Central memory CD8-positive, alpha-beta T cell (primary cell): Measurements from ENCODE around the gene ZNF408.
"Not testable (repeated sequence)": the region's sequence is repeated elsewhere in the genome, so short reads cannot be mapped to it uniquely, and the experiment has no call there.

Experiments used
- ATAC-seq: fragments of 150-1000 bp; cut with Tn5 transposase; replicated peaks from 2 replicates; pipeline ENCODE4 v1.10.0; 2022; ENCODE audit warnings: mild to moderate bottlenecking, moderate FRiP score, moderate number of reproducible peaks; ENCODE audit not compliant: poor library complexity, severe bottlenecking; ENCODE audit errors: extremely low read depth
- DNase-seq, 2 donors: peaks; one replicate each; pipeline ENCODE4 v3.0.0; 2021; ENCODE audit warnings: low spot score in 2 of 2
- H3K27ac Mint-ChIP-seq: one replicate; pipeline ENCODE4 v1.8.0; 2022; ENCODE audit warnings: low read depth, mild to moderate bottlenecking, moderate library complexity, mixed read lengths
- H3K27me3 Mint-ChIP-seq: one replicate; pipeline ENCODE4 v1.8.0; 2022; ENCODE audit warnings: mixed read lengths
- H3K36me3 Mint-ChIP-seq: one replicate; pipeline ENCODE4 v1.8.0; 2022; ENCODE audit warnings: mild to moderate bottlenecking, moderate library complexity, mixed read lengths; ENCODE audit not compliant: insufficient read depth
- H3K4me1 Mint-ChIP-seq: one replicate; pipeline ENCODE4 v1.8.0; 2022; ENCODE audit warnings: mixed read lengths
- H3K4me3 Mint-ChIP-seq: one replicate; pipeline ENCODE4 v1.8.0; 2022; ENCODE audit warnings: mild to moderate bottlenecking, moderate library complexity, mixed read lengths
- H3K9me3 Mint-ChIP-seq: one replicate; pipeline ENCODE4 v1.8.0; 2022; ENCODE audit warnings: mixed read lengths

Gene ZNF408

GRCh38 chr11:46693597-46694012, 7.2 kb upstream of the ZNF408 start:
- H3K27me3 Mint-ChIP-seq, result no peaks in the 10 kb centered on the region
- H3K4me3 Mint-ChIP-seq, result no peak overlapping the region
- ATAC-seq, result no peak
- DNase-seq, result no peak
- peaks cover 31% of the 10 kb centered on the region for H3K4me1 Mint-ChIP-seq
- peaks cover 40% of the 10 kb centered on the region for H3K36me3 Mint-ChIP-seq
- H3K9me3 Mint-ChIP-seq, result no peaks in the 10 kb centered on the region
- no peak overlapping the region for H3K27ac Mint-ChIP-seq

GRCh38 chr11:46694072-46694471, 6.8 kb upstream of the ZNF408 start:
- Mint-ChIP-seq H3K9me3 (no peaks in the 10 kb centered on the region), H3K4me3 (no peak overlapping the region), H3K4me1 (peaks cover 35% of the 10 kb centered on the region), H3K36me3 (peaks cover 40% of the 10 kb centered on the region), H3K27me3 (no peaks in the 10 kb centered on the region), H3K27ac (no peak overlapping the region)
- DNase-seq, result no peak
- ATAC-seq, result no peak

GRCh38 chr11:46694607-46695006, 6.2 kb upstream of the ZNF408 start:
- Mint-ChIP-seq H3K4me3 (no peak overlapping the region), H3K27ac (no peak overlapping the region), H3K4me1 (peaks cover 38% of the 10 kb centered on the region), H3K9me3 (no peaks in the 10 kb centered on the region), H3K27me3 (no peaks in the 10 kb centered on the region), H3K36me3 (peaks cover 36% of the 10 kb centered on the region)
- ATAC-seq (no peak), DNase-seq (no peak)

- Mint-ChIP-seq H3K4me3 (no peak overlapping the region), H3K27ac (peak overlapping the region; percentile 69), H3K9me3 (no peaks in the 10 kb centered on the region), H3K4me1 (peaks cover 36% of the 10 kb centered on the region), H3K36me3 (peaks cover 33% of the 10 kb centered on the region), H3K27me3 (no peaks in the 10 kb centered on the region)
- DNase-seq (no peak), ATAC-seq (no peak)
Observed at GRCh38 chr11:46695345-46696211, 5.3 kb upstream of the ZNF408 start.

GRCh38 chr11:46696212-46696558, 4.6 kb upstream of the ZNF408 start:
- Mint-ChIP-seq H3K27me3 (no peaks in the 10 kb centered on the region), H3K27ac (peak overlapping the region; percentile 69), H3K4me1 (peaks cover 36% of the 10 kb centered on the region), H3K4me3 (no peak overlapping the region), H3K9me3 (no peaks in the 10 kb centered on the region), H3K36me3 (peaks cover 35% of the 10 kb centered on the region)
- DNase-seq (no peak), ATAC-seq (no peak)

GRCh38 chr11:46697303-46697702, 3.5 kb upstream of the ZNF408 start:
- Mint-ChIP-seq H3K4me1 (peaks cover 46% of the 10 kb centered on the region), H3K9me3 (no peaks in the 10 kb centered on the region), H3K27me3 (no peaks in the 10 kb centered on the region), H3K27ac (peak overlapping the region; percentile 77), H3K36me3 (peaks cover 28% of the 10 kb centered on the region), H3K4me3 (no peak overlapping the region)
- no peak for DNase-seq
- no peak for ATAC-seq

- peak overlapping the region; percentile 77 for H3K27ac Mint-ChIP-seq
- H3K36me3 Mint-ChIP-seq, result peaks cover 31% of the 10 kb centered on the region
- peak overlapping the region; percentile 96 for H3K4me3 Mint-ChIP-seq
- no peak for ATAC-seq
- H3K4me1 Mint-ChIP-seq, result peaks cover 50% of the 10 kb centered on the region
- no peaks in the 10 kb centered on the region for H3K27me3 Mint-ChIP-seq
- no peaks in the 10 kb centered on the region for H3K9me3 Mint-ChIP-seq
- DNase-seq, result no peak
Observed at GRCh38 chr11:46697723-46698122, 3.1 kb upstream of the ZNF408 start.

- DNase-seq, result no peak
- peaks cover 59% of the 10 kb centered on the region for H3K4me1 Mint-ChIP-seq
Observed at GRCh38 chr11:46698597-46698996, 2.2 kb upstream of the ZNF408 start.

GRCh38 chr11:46701078-46701654, 335 bp downstream of the ZNF408 start:
- H3K4me1 Mint-ChIP-seq, result peaks cover 52% of the 10 kb centered on the region
- H3K36me3 Mint-ChIP-seq, result peaks cover 31% of the 10 kb centered on the region
- H3K9me3 Mint-ChIP-seq, result no peaks in the 10 kb centered on the region
- peak overlapping the region; percentile 96 for H3K4me3 Mint-ChIP-seq
- ATAC-seq (no peak), DNase-seq (no peak)
- H3K27me3 Mint-ChIP-seq, result no peaks in the 10 kb centered on the region
- H3K27ac Mint-ChIP-seq, result peak overlapping the region; percentile 92

More at GRCh38 chr11:46698597-46698996, 2.2 kb upstream of the ZNF408 start:
- peaks cover 30% of the 10 kb centered on the region for H3K36me3 Mint-ChIP-seq
- no peak overlapping the region for H3K27ac Mint-ChIP-seq
- peak overlapping the region; percentile 96 for H3K4me3 Mint-ChIP-seq
- no peaks in the 10 kb centered on the region for H3K27me3 Mint-ChIP-seq
- ATAC-seq, result no peak
- no peaks in the 10 kb centered on the region for H3K9me3 Mint-ChIP-seq

- H3K27ac Mint-ChIP-seq, result no peak overlapping the region
- DNase-seq, result no peak
- H3K4me1 Mint-ChIP-seq, result peaks cover 35% of the 10 kb centered on the region
- no peak overlapping the region for H3K4me3 Mint-ChIP-seq
- no peaks in the 10 kb centered on the region for H3K9me3 Mint-ChIP-seq
- H3K36me3 Mint-ChIP-seq, result peaks cover 38% of the 10 kb centered on the region
- H3K27me3 Mint-ChIP-seq, result no peaks in the 10 kb centered on the region
- no peak for ATAC-seq
Observed at GRCh38 chr11:46705070-46705688, 4.3 kb downstream of the ZNF408 start.

- Mint-ChIP-seq H3K4me3 (no peak overlapping the region), H3K36me3 (peaks cover 30% of the 10 kb centered on the region), H3K4me1 (peaks cover 23% of the 10 kb centered on the region), H3K27ac (peak overlapping the region; percentile 57), H3K27me3 (no peaks in the 10 kb centered on the region), H3K9me3 (no peaks in the 10 kb centered on the region)
- DNase-seq, result no peak
- no peak for ATAC-seq
Observed at GRCh38 chr11:46706886-46707285, 6.1 kb downstream of the ZNF408 start.

GRCh38 chr11:46709351-46709750, 8.5 kb downstream of the ZNF408 start:
- not testable (repeated sequence) for H3K27me3 Mint-ChIP-seq, DNase-seq, H3K9me3 Mint-ChIP-seq, H3K4me1 Mint-ChIP-seq, H3K4me3 Mint-ChIP-seq, ATAC-seq, H3K27ac Mint-ChIP-seq
- H3K36me3 Mint-ChIP-seq, result peaks cover 19% of the 10 kb centered on the region

GRCh38 chr11:46710821-46711269, 10.0 kb downstream of the ZNF408 start:
- peaks cover 6% of the 10 kb centered on the region for H3K4me1 Mint-ChIP-seq
- no peak overlapping the region for H3K27ac Mint-ChIP-seq
- ATAC-seq, result no peak
- no peak overlapping the region for H3K4me3 Mint-ChIP-seq
- H3K36me3 Mint-ChIP-seq, result peaks cover 16% of the 10 kb centered on the region
- no peaks in the 10 kb centered on the region for H3K9me3 Mint-ChIP-seq
- no peak for DNase-seq
- no peaks in the 10 kb centered on the region for H3K27me3 Mint-ChIP-seq
